Neural progenitor cell (in vitro differentiated cells): ENCODE data around the gene DCAF7. TPM values are rescaled to one million over a fixed set of nuclear protein-coding genes. Genes with fewer than 3 reads are reported as not detected.
A peak's percentile ranks its signal among the peaks of the same experiment; 100 is the strongest.

Source experiments
- DNase-seq: peaks from one replicate; pipeline ENCODE4 v3.0.0-alpha.2; 2016; ENCODE audit warnings: low spot score
- H2AFZ ChIP-seq: fragments of 200-600 bp; sonication (generic); replicated peaks from 2 replicates; pipeline ENCODE4 v1.6.1; 2016; ENCODE audit warnings: antibody characterized with exemption
- H3F3A ChIP-seq: fragments of 200-600 bp; sonication (generic); 2 replicates; pipeline ENCODE4 v1.6.1; 2016; ENCODE audit warnings: antibody characterized with exemption, low read depth
- H3K27ac ChIP-seq: fragments of 200-600 bp; sonication (generic); 2 replicates; pipeline ENCODE4 v1.5.1; 2016; ENCODE audit warnings: mild to moderate bottlenecking
- H3K27me3 ChIP-seq: fragments of 200-600 bp; sonication (generic); 2 replicates; pipeline ENCODE4 v1.6.1; 2016; ENCODE audit warnings: mild to moderate bottlenecking, moderate library complexity
- H3K36me3 ChIP-seq: fragments of 200-600 bp; sonication (generic); 2 replicates; pipeline ENCODE4 v1.5.1; 2016
- H3K4me1 ChIP-seq: fragments of 200-600 bp; sonication (generic); 2 replicates; pipeline ENCODE4 v1.6.1; 2016; ENCODE audit warnings: mixed run types
- H3K4me2 ChIP-seq: fragments of 200-600 bp; sonication (generic); 2 replicates; pipeline ENCODE4 v1.6.1; 2016
- H3K4me3 ChIP-seq: fragments of 200-600 bp; sonication (generic); 2 replicates; pipeline ENCODE4 v1.5.1; 2016
- H3K79me2 ChIP-seq: fragments of 200-600 bp; sonication (generic); 2 replicates; pipeline ENCODE4 v1.6.1; 2016; ENCODE audit warnings: low read depth
- H3K9ac ChIP-seq: fragments of 200-600 bp; sonication (generic); 2 replicates; pipeline ENCODE4 v1.6.1; 2016
- H3K9me3 ChIP-seq: fragments of 200-600 bp; sonication (generic); 2 replicates; pipeline ENCODE4 v1.5.1; 2016; ENCODE audit warnings: low read depth
- H4K20me1 ChIP-seq: fragments of 200-600 bp; sonication (generic); 2 replicates; pipeline ENCODE4 v1.6.1; 2016; ENCODE audit warnings: low read depth
- H3K27ac Mint-ChIP-seq: 3 replicates; pipeline ENCODE4 v1.8.0; 2021; ENCODE audit warnings: mixed read lengths
- H3K27me3 Mint-ChIP-seq: 2 replicates; pipeline ENCODE4 v1.8.0; 2022; ENCODE audit warnings: low read depth, mild to moderate bottlenecking, inconsistent platforms, moderate library complexity, mixed read lengths; ENCODE audit not compliant: insufficient read depth
- H3K36me3 Mint-ChIP-seq: 3 replicates; pipeline ENCODE4 v1.8.0; 2021; ENCODE audit warnings: mixed read lengths
- H3K4me1 Mint-ChIP-seq: 3 replicates; pipeline ENCODE4 v1.8.0; 2021; ENCODE audit warnings: mixed read lengths
- H3K4me3 Mint-ChIP-seq: 3 replicates; pipeline ENCODE4 v1.8.0; 2021; ENCODE audit warnings: mild to moderate bottlenecking, moderate library complexity, mixed read lengths
- H3K9me3 Mint-ChIP-seq: 3 replicates; pipeline ENCODE4 v1.8.0; 2020; ENCODE audit warnings: mixed read lengths
- CTCF ChIP-seq: fragments of 200-600 bp; sonication (generic); IDR thresholded peaks from 2 replicates; pipeline ENCODE4 v1.5.1; 2017; ENCODE audit warnings: antibody characterized with exemption, mild to moderate bottlenecking
- EZH2 ChIP-seq: fragments of 200-600 bp; sonication (generic); IDR thresholded peaks from 2 replicates; pipeline ENCODE4 v1.6.1; 2017; ENCODE audit warnings: antibody characterized with exemption, mild to moderate bottlenecking, moderate library complexity
- EZH2phosphoT487 ChIP-seq: fragments of 200-600 bp; sonication (generic); IDR thresholded peaks from 2 replicates; pipeline ENCODE4 v1.6.1; 2017; ENCODE audit warnings: antibody characterized with exemption
- total RNA-seq: library from RNA; depleted of rRNA; stranded (reverse); fragments of >200 nt; gene quantifications from 2 replicates; pipeline ENCODE4 v1.2.3, GENCODE V29; 2015; ENCODE audit warnings: low replicate concordance

DCAF7 gene
- total RNA-seq, 1 donor from 2014 or later, result 56.5 TPM

DNA sequence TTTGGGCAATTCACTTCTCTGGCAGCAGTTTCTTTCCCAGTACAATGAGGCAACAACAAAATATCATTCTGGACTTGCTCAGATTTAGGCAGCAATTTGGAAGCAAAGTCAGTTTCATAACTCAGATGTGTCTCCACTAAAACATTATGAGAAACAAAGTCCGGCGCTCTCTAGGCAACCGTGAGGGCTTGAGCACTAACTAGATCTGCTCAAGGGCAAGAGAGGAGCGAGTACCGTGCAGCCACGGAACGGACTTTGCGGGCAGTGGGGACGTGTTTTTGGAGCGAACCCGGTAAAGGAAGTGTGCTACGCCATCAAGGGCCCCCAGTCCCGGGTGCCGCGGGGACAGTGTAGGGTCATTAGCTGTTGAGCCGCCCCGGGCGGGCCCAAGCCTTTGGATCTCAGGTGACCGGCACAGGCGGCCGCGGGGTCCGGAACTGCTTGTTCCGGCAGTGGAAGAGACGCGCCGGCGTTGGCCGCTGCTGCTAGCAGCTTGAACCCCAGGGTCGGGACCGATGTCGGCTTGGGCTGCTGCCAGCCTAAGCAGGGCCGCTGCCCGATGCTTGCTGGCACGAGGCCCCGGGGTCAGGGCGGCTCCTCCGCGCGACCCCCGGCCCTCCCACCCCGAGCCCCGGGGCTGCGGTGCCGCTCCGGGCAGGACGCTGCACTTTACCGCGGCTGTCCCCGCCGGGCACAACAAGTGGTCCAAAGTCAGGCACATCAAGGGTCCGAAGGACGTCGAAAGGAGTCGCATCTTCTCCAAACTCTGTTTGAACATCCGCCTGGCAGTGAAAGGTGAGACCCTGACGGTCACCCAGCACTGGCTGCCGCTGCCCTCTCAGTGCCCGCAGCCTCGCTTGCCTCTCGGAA is 50.5 kb downstream of the DCAF7 start, which contains the start of gene TACO1:
TACO1 (plus strand) TSS at position 327 of the 870 bp plus-strand sequence; CDS start at position 516, 189 bp downstream.
- Mint-ChIP-seq H3K9me3 (no peaks in the 10 kb centered on the region), H3K27me3 (peaks cover 4% of the 10 kb centered on the region), H3K27ac (peak within 1 kb of the TSS; percentile 86), H3K4me3 (peak within 1 kb of the TSS; percentile 93), H3K36me3 (peaks cover 8% of the 10 kb centered on the region), H3K4me1 (peaks cover 12% of the 10 kb centered on the region)
- H4K20me1 ChIP-seq, result no peaks in the 10 kb centered on the region
- peaks cover 11% of the 10 kb centered on the region for H3K79me2 ChIP-seq
- no peaks in the 10 kb centered on the region for H3K9me3 ChIP-seq
- no peaks in the 10 kb centered on the region for H3K27me3 ChIP-seq
- H3K27ac ChIP-seq, result no peak within 1 kb of the TSS
- TF ChIP-seq CTCF (no peak), EZH2phosphoT487 (no peak)
- H3K36me3 ChIP-seq, result no peaks in the 10 kb centered on the region
- peaks cover 5% of the 10 kb centered on the region for H3F3A ChIP-seq
- peak within 1 kb of the TSS; percentile 90 for H3K4me2 ChIP-seq
- peak within 1 kb of the TSS; percentile 81 for H3K9ac ChIP-seq
- peak within 1 kb of the TSS; percentile 100 for H2AFZ ChIP-seq
- H3K4me1 ChIP-seq, result peaks cover 11% of the 10 kb centered on the region
- peak; percentile 87 for DNase-seq
- H3K4me3 ChIP-seq, result peak within 1 kb of the TSS; percentile 77

DNA sequence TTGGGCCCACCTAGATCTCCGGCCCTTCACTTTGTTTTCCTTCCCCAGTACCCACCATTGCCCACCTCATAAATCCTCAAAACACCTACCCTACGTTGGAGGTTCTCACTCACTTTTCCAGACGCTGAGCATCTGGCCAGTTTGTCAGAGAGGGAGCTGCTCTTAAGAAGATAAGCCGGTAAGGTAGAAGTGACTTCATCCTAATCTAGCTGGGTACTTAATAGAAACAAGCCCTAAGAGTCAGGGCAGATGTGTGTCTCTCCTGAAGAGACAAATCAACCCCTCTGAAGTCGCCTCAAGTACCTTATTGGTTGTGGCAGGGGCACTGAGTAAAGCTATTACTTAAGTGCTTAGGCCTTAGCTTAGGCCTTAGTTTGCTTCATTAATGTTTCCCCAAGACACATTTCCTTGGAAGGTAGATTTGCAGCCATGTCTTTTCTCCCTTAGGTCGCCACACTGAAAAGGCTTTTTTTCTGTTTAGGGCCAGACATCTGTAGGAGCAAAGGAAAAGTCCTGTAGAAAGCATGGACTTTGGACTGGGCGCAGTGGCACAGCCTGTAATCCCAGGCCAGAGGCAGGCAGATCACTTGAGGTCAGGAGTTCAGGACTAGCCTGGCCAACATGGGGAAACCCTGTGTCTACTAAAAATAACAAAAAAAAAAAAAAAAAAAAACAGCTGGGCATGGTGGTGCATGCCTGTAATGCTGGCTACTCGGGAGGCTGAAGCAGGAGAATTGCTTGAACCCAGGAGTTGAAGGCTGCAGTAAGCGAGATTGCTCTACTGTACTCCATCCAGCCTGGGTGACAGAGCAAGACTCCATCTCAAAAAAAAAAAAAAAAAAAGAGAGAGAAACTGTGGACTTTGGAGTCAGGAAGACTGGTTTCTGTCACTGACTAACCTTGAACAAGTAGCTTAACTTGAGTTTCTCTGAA is 51.4 kb downstream of the DCAF7 start:
- peak overlapping the region; percentile 30 for H3K27ac Mint-ChIP-seq
- H3K9me3 Mint-ChIP-seq, result no peaks in the 10 kb centered on the region
- peaks cover 4% of the 10 kb centered on the region for H3K27me3 Mint-ChIP-seq
- Histone ChIP-seq H3K79me2 (peaks cover 11% of the 10 kb centered on the region), H3K9ac (peak overlapping the region; percentile 81), H3K4me3 (peak overlapping the region; percentile 77), H4K20me1 (no peaks in the 10 kb centered on the region), H3F3A (peaks cover 5% of the 10 kb centered on the region), H3K27me3 (no peaks in the 10 kb centered on the region), H2AFZ (peak overlapping the region; percentile 100), H3K9me3 (no peaks in the 10 kb centered on the region), H3K27ac (no peak overlapping the region), H3K4me1 (peaks cover 11% of the 10 kb centered on the region), H3K36me3 (no peaks in the 10 kb centered on the region), H3K4me2 (peak overlapping the region; percentile 90)
- H3K36me3 Mint-ChIP-seq, result peaks cover 8% of the 10 kb centered on the region
- H3K4me3 Mint-ChIP-seq, result peak overlapping the region; percentile 93
- peak; percentile 27 for DNase-seq
- H3K4me1 Mint-ChIP-seq, result peaks cover 12% of the 10 kb centered on the region
- TF ChIP-seq EZH2 (no peak), EZH2phosphoT487 (no peak)

DNA sequence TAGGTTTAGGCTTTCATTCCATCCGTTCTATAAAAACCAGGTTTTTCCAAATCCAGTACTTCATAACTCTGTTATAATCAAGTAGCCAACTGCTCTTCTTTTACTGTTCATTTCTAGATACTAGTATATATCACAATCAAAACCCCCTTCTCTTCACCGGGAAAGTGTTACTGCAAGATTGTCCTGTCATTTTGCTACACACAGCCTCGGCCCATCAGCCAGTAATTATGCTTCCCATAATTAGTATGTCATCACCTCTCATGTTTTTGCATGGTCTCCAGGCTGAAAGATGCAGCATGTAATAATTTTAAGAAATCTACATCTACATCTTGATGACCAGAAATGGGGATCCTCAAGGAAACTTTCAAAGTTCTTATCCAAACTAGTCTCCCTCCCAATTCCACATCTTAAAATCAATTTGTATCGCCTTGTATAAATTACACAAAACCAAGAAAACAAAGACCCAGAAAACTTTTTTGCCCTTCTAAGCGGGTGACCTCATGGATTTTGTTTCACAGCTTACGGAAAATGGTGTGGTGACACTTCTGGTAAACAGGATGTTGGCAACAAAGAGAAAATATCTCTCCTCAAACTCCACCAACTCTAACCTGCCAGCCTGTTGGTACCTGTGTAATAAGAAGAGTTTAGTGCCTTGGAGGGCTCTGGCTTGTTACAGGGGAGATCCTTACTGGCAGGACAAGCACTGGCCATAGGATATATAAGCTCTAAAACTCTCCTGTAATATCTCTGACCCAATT is 59.7 kb downstream of the DCAF7 start:
- no peak for TF ChIP-seq CTCF
- no peak for TF ChIP-seq EZH2
- no peak for TF ChIP-seq EZH2phosphoT487
- Histone ChIP-seq H3K9ac (no peak overlapping the region), H3F3A (peaks cover 7% of the 10 kb centered on the region), H4K20me1 (no peaks in the 10 kb centered on the region), H3K79me2 (no peaks in the 10 kb centered on the region), H2AFZ (no peak overlapping the region), H3K27me3 (no peaks in the 10 kb centered on the region), H3K4me3 (no peak overlapping the region), H3K9me3 (no peaks in the 10 kb centered on the region), H3K36me3 (no peaks in the 10 kb centered on the region), H3K4me2 (no peak overlapping the region), H3K4me1 (no peaks in the 10 kb centered on the region), H3K27ac (no peak overlapping the region)
- no peaks in the 10 kb centered on the region for H3K27me3 Mint-ChIP-seq
- peaks cover 7% of the 10 kb centered on the region for H3K36me3 Mint-ChIP-seq
- DNase-seq, result no peak
- H3K27ac Mint-ChIP-seq, result no peak overlapping the region
- H3K9me3 Mint-ChIP-seq, result no peaks in the 10 kb centered on the region
- no peaks in the 10 kb centered on the region for H3K4me1 Mint-ChIP-seq
- H3K4me3 Mint-ChIP-seq, result no peak overlapping the region
